Thyroid gland (tissue), 4 donors: ENCODE results near the gene CHCHD5. TPM values are rescaled to one million over a fixed set of nuclear protein-coding genes. Genes with fewer than 3 reads are reported as not detected.
A peak's percentile ranks its signal among the peaks of the same experiment; 100 is the strongest.

Experiments
- DNase-seq, 2 donors: peaks; one replicate each; pipeline ENCODE4 v3.0.0-alpha.2; 2019
- H3K27ac ChIP-seq, 3 donors: fragments of 200-600 bp; sonication (generic); 1 replicate in 2 of 3; 2 replicates in 1 of 3; pipeline ENCODE4 v1.5.1; 2016 to 2019; ENCODE audit warnings: mild to moderate bottlenecking in 1 of 3, moderate library complexity in 1 of 3
- H3K27me3 ChIP-seq: fragments of 200-600 bp; sonication (generic); one replicate; pipeline ENCODE4 v1.5.1; 2019
- H3K36me3 ChIP-seq, 2 donors: fragments of 200-600 bp; sonication (generic); one replicate each; pipeline ENCODE4 v1.5.1; 2016 to 2019
- H3K4me1 ChIP-seq, 2 donors: fragments of 200-600 bp; sonication (generic); one replicate each; pipeline ENCODE4 v1.5.1; 2017 to 2019
- H3K4me3 ChIP-seq, 3 donors: fragments of 200-600 bp; sonication (generic); replicated peaks in 1 of 3; 1 replicate in 2 of 3; 2 replicates in 1 of 3; pipeline ENCODE4 v1.5.1; 2016; ENCODE audit warnings: mild to moderate bottlenecking in 1 of 3
- H3K9me3 ChIP-seq: fragments of 200-600 bp; sonication (generic); one replicate; pipeline ENCODE4 v1.5.1; 2017
- CTCF ChIP-seq, 6 experiments: fragments of 200-600 bp in 3 of 6; fragments of 450-650 bp in 3 of 6; sonication (generic) in 3 of 6; IDR thresholded peaks; one replicate each; pipeline ENCODE4 v1.5.1; 2016 to 2019; ENCODE audit warnings: antibody characterized with exemption in 6 of 6, mild to moderate bottlenecking in 2 of 6, inconsistent platforms in 1 of 6, moderate library complexity in 1 of 6
- POLR2A ChIP-seq, 2 donors: fragments of 450-650 bp; IDR thresholded peaks; one replicate each; pipeline ENCODE4 v1.6.1; 2017; ENCODE audit warnings: antibody characterized with exemption in 2 of 2, mild to moderate bottlenecking in 2 of 2, moderate library complexity in 1 of 2
- WGBS, 2 donors: methylation state at CpG; one replicate each; pipeline ENCODE4 v1.1.5; 2017; 5-methylcytosine and 5-hydroxymethylcytosine counted together
- intact Hi-C: fragments of 100-400 bp; cut with DNase I; formaldehyde crosslinking; loops from one replicate; pipeline ENCODE4 v1.15.1; 2023
- total RNA-seq, 4 donors: library from RNA; depleted of rRNA; stranded (reverse); fragments of >200 nt; gene quantifications; one replicate each; pipeline ENCODE4 v1.2.3, GENCODE V29; 2016

The CHCHD5 gene
- total RNA-seq, 4 donors from 2014 or later: 14.6 to 70.6 (median 29.1) TPM

DNA sequence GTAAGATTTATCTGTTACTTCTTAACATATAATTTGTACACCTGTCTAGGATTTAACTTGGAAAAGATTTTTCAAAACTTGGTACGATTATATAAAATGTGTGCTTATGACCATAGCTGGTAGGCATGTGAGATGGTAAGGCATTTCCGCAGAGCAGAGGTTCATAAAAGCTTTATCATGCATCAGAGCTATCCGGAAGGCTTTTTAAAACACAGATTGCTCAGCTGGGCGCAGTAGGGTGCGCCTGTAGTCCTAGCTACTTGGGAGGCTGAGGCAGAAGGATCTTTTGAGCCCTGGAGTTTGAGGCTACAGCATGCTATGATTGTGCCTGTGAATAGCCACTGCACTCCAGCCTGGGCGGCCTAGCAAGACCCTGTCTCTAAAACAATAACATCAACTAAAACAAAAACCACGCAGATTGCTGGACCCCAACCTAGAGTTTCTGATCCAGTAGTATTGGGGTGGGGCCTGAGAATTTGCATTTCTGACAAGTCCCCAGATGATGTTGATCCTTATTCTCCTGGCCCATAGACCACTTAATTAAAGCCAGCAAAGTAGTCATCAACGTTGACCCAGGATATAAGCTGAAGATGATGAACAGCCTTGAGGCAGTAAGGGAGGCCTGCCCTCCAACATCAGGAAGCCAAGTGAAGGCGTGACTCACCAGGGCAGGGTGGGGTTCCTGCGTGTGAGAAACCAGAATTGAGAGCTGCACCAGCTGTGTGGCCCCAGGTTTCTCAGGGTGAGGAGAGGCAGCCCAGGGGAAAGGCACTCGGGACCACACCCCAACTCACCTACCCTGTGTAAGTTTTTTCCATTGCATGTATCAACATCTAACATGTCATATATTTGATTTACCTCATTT, 39.7 kb downstream of the CHCHD5 start:
- no peaks in the 10 kb centered on the region for H3K36me3 ChIP-seq
- intact Hi-C loops: no loop called here
- TF ChIP-seq CTCF (IDR thresholded peaks at IDR 0.05): no peak
- no peak for TF ChIP-seq POLR2A (IDR thresholded peaks at IDR 0.05)
- no peak overlapping the region for H3K27ac ChIP-seq
- H3K4me3 ChIP-seq: no peak overlapping the region
- no peaks in the 10 kb centered on the region for H3K27me3 ChIP-seq
- no peak for DNase-seq
- WGBS, 2 donors: 84 to 88% methylated on average over 11 of the region's 11 CpGs
- H3K4me1 ChIP-seq: peaks cover 0 to 25% of the 10 kb centered on the region in 2 donors
- no peaks in the 10 kb centered on the region for H3K9me3 ChIP-seq

- peak overlapping the region in 1 of 3 donors; percentile 55 for H3K27ac ChIP-seq
- DNase-seq: no peak
- TF ChIP-seq CTCF (IDR thresholded peaks at IDR 0.05) (no peak), POLR2A (IDR thresholded peaks at IDR 0.05) (no peak)
- H3K4me3 ChIP-seq: no peak overlapping the region
- H3K36me3 ChIP-seq: no peaks in the 10 kb centered on the region
- 66 to 73% methylated on average over 7 of the region's 7 CpGs for WGBS, 2 donors
- no peaks in the 10 kb centered on the region for H3K9me3 ChIP-seq
- intact Hi-C loops: loop anchor here (5.0 kb wide), 1 partner anchor 102 kb away; no protein-coding TSS in a partner anchor
- no peaks in the 10 kb centered on the region for H3K27me3 ChIP-seq
- peaks cover 0 to 25% of the 10 kb centered on the region in 2 donors for H3K4me1 ChIP-seq
Observed at GRCh38 chr2:112625474-112626114, 41.2 kb downstream of the CHCHD5 start.

DNA sequence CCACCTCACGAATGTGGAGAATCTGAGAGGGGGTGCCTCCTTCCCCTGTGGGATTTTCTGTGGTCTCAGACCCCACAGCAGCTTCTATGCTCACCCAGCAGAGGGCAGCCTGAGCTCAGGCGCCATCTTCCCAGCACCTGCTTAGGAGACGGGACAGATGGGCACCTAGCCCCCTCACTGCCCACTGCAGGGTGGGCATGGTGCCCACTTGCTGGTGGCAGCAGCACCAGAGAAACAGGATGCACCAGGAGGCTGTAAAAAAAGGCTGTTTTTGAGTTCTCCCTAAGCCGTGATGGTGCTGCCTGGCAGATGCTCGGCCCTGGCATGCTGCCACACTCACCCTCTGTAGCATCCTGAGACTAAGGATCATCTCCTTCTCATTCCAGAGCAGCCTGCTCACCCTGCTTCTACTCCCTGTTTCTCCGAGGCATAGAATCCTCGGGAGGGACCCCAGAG, 42.2 kb downstream of the CHCHD5 start:
- H3K27me3 ChIP-seq: no peaks in the 10 kb centered on the region
- no peaks in the 10 kb centered on the region for H3K36me3 ChIP-seq
- 12 to 29% methylated on average over 5 to 7 of the region's 7 CpGs for WGBS, 2 donors
- no peak overlapping the region for H3K4me3 ChIP-seq
- H3K4me1 ChIP-seq: peaks cover 0 to 25% of the 10 kb centered on the region in 2 donors
- intact Hi-C loops: loop anchor here (5.0 kb wide), 1 partner anchor 101 kb away; no protein-coding TSS in a partner anchor
- H3K9me3 ChIP-seq: no peaks in the 10 kb centered on the region
- TF ChIP-seq POLR2A (IDR thresholded peaks at IDR 0.05) (no peak), CTCF (IDR thresholded peaks at IDR 0.05) (peak; percentile 23 to 83 (median 71))
- DNase-seq: peak; percentile 52 to 53
- H3K27ac ChIP-seq: peak overlapping the region; percentile 13 to 55 (median 40)

- Histone ChIP-seq H3K27me3 (no peaks in the 10 kb centered on the region), H3K4me1 (peaks cover 0 to 30% of the 10 kb centered on the region in 2 donors), H3K4me3 (no peak overlapping the region), H3K27ac (peak overlapping the region; percentile 40 to 55 (median 40)), H3K36me3 (no peaks in the 10 kb centered on the region), H3K9me3 (no peaks in the 10 kb centered on the region)
- 60 to 68% methylated on average over 10 of the region's 10 CpGs for WGBS, 2 donors
- TF ChIP-seq CTCF (IDR thresholded peaks at IDR 0.05) (no peak), POLR2A (IDR thresholded peaks at IDR 0.05) (no peak)
- DNase-seq: no peak
- intact Hi-C loops: loop anchor here (5.0 kb wide), 1 partner anchor 100 kb away; no protein-coding TSS in a partner anchor
Observed at GRCh38 chr2:112627060-112628040, 42.9 kb downstream of the CHCHD5 start.
